ENCODE measurements around the gene ZBBX.
A peak's percentile ranks its signal among the peaks of the same experiment; 100 is the strongest.
"Not testable (repeated sequence)": the region's sequence is repeated elsewhere in the genome, so short reads cannot be mapped to it uniquely, and the experiment has no call there.

The ZBBX gene

GRCh38 chr3:167380004-167380689 lies at the start of gene ZBBX:
Gene ZBBX (minus strand): TSS chr3:167380297. CDS start chr3:167372901, 7,396 bp downstream.
- DNase-seq (ENCODE audit: low spot score): peak; percentile 87

- DNase-seq (ENCODE audit: low spot score): not testable (repeated sequence)
These were observed 46.9 kb upstream of the ZBBX start for GRCh38 chr3:167426962-167427361.

- not testable (repeated sequence) for DNase-seq (ENCODE audit: low spot score)
These were observed 42.3 kb upstream of the ZBBX start for GRCh38 chr3:167422396-167422795.

DNA sequence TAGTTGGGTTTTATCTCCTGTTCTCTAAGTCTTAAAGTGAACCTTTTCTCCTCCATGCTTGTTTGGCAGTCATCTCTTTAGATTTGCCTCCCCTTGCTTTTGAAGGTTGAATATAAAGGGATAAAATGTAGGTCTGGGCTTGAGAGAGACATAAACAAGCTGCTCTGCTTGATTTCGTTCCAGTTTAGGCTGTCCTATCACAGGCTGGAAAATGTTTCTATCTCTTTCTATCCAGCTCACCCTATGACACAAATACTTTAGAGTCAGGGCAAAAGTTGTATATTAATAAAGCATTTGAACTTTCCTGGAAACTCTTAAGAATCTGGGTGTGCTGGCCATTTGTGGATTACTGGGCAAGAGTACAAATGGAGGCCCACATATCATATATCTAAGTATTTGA lies 29.5 kb upstream of the ZBBX start:
- DNase-seq (ENCODE audit: low spot score): no peak

DNA sequence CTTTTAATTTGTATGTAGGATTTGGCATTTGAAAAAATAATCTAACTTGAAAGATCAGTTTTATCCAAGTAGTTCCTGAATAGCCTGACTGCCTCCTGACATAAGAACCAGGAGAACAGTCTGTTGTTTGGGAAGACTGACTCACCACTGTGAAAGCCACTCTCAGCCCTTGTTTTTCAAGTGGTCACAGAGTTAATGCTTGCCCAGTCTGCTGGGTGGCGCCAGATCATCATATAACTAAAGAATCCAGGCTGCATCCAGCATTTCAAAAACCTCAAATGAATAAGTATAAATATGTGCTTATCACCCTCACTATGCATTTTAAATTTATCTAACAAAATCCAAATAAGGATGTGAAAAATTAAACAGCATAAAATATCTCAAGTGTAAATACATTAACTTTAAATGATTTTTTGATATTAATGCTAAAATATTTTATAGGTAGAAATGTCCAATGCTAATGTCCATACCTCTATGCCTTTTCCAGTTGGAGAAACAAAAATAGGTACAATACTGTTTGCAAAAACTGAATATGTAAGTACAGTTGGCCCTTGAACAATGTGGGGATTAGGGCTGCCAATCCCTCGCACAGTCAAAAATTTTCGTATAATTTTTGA lies 26.9 kb upstream of the ZBBX start:
- DNase-seq (ENCODE audit: low spot score): peak; percentile 75

DNA sequence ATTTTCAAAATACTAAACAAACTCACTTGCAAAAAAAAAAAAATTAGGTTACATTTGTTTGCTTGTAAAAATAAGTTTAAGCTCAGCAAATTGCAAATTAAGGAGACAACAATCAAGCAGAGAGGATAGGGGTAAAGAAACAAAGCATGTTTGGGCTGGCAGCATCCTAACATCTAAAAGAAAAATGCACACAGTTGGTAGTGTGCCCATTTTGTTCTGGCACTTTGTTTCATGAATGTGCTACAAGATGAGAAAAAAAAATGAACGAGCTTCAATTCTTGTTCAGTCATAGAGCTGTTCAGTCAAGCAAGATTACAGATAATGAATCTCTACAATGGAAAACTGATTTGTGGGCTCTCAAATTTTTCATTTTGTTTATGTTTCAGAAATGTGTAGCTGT lies 17.7 kb upstream of the ZBBX start:
- DNase-seq (ENCODE audit: low spot score): no peak

DNA sequence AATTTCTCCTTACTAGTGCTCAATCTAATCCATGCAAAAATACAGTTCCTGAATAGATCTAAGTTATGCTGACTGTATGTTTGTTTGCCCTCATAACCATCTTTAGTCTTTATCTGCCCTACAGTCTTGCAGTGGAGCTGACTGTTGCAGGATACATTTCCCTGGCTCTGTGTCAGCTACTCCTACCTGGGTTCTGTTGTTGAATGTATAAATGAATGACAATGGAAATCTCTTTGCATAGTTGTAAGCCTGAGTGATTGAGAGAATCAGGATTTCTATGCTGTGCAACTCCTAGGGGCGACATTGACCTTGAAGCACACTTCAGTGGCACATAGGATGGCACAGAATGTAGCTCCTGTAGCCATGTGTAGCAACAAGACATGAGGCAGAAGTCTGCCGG lies 16.0 kb upstream of the ZBBX start:
- DNase-seq (ENCODE audit: low spot score): no peak

DNA sequence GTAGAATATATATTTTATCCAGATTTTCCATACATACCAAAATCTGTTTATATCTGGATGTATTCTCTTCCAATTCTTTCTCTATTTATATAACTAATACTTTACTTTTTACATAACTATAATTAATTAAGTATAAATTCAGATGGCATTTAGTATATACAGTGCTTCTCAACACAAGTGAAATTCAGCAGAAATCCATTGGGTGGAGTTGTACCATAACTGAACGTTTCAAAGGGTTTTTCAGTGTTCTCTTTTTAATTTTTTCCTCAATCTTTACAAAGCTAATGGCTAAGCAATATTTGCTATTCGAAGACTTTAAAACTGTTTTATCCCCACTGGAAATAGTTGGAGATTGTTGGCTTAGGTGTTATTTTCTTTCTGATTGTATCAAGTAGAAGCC lies 13.9 kb upstream of the ZBBX start:
- DNase-seq (ENCODE audit: low spot score): no peak

DNA sequence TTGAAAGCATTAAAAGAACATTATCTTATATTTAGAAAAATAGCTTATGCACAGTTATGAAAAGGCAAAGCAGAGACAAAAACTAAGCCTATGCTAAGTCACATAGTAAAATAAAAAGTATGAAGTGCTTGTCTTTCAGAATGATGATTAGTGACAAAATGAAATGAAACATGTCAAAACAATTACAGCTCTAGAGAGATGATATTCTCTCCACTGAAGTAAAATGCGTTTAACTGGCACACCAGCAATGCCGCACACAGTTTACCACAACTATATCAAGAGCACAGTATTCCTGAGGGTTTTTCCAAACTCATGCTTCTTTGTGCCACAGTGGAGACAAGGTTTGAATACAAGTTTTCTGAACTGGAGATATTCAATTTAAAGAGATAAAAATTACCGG lies 2.1 kb upstream of the ZBBX start:
- no peak for DNase-seq (ENCODE audit: low spot score)

DNA sequence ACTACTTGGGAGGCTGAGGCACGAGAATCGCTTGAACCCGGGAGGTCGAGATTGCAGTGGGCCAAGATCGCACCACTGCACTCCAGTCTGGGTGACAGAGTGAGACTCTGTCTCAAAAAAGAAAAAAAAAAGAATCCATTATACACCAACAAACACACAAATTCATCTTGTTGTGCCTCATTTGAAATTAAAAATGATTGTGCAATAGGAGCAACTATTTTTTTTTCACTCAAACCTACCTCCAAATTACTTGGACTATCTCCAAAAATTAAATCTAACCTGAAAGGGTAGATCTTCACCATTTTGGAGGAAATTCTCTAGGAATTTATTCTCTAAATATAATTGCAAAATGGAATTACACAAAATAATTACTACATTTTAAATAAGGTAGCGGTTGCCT lies 4.6 kb downstream of the ZBBX start:
- DNase-seq (ENCODE audit: low spot score): no peak

- DNase-seq (ENCODE audit: low spot score): no peak
These were observed 8.0 kb downstream of the ZBBX start for GRCh38 chr3:167372138-167372537.

- DNase-seq (ENCODE audit: low spot score): no peak
These were observed 18.1 kb downstream of the ZBBX start for GRCh38 chr3:167361948-167362347.

- DNase-seq (ENCODE audit: low spot score): no peak
These were observed 18.8 kb downstream of the ZBBX start for GRCh38 chr3:167361306-167361705.

GRCh38 chr3:167355446-167355845 lies 24.7 kb downstream of the ZBBX start:
- DNase-seq (ENCODE audit: low spot score): no peak

GRCh38 chr3:167354751-167355150 lies 25.3 kb downstream of the ZBBX start:
- DNase-seq (ENCODE audit: low spot score): no peak

DNA sequence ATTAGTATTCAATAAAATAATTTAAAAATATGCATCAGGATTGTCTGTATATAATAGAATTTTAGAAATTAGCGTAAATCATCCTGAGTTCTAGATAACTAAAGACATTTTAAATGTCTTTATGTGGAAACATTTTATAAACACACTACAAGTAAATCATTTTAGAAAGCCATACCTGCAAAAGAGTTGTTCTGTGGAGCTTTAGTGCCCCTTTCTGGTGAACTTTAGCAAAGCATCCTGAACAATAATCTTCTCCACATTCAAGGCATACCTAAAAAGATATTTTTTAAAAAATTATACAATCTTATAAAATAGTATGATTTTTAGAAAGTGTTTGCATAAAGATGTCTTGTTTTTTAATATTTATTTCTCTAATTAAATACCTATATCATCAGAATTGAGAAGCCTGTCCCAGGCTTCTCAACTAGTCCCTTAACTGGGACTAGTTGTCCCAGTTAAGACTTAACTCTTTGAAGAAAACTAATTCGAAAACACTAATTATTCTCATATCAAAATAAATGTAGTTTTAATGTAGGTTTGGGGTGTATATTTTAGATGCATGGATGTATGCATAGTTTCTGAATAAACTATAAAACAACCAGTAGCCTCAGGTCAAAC lies 29.7 kb downstream of the ZBBX start:
- peak; percentile 52 for DNase-seq (ENCODE audit: low spot score)

DNA sequence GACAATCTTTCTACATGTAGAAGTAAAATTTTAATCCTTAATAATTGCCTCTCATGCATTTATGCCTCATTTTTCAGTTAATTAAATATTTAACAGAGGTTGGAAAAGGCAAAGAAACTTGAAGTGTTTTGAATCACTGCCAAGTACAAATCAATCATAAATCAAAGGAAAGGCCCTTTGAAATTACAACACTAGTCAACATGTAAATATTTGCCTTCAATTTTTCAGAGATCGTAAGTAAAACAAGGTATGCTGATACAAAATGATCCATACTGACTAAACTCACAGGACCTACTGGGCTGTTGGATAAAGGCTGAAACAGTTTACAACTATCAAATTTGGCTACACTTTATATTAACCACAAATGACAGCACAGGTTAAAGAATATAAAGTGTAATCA lies 33.9 kb downstream of the ZBBX start:
- DNase-seq (ENCODE audit: low spot score): no peak

DNA sequence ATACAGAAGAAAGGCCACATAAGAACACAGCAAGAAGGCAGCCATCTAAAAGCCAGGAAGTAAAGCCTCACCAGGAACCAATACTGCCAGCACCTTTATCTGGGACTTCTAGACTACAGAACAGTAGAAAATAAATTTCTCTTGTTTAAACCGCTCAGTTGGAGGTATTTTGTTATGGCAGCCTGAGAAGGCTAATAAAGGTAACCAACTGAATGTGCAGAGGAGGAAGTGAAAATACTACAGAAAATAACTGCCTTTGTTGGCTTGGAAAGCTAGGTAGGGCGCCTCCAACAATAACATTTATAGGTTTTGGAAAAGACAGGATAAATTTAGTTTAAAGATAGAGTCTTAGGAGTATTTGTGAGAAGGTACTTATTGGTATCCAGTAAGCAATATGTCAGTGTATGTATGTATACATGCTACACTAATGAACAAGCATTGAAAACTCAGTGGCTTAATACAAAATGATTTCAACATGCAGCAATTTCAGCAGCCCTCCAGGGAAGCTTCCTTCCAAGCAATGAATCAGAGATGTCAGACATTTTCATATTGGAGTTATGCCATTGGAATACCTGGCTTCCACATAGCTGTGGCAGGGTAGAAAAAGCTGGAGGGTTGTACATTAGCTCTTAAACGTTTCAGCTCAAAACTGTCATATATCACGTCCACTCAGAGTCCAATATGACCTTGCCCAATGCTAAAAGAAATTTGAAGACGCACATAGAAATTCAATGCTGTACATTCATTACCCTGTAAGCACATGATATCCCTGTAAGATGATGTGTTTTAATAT lies 48.9 kb downstream of the ZBBX start:
- no peak for DNase-seq (ENCODE audit: low spot score)

- DNase-seq (ENCODE audit: low spot score): no peak
These were observed 56.5 kb downstream of the ZBBX start for GRCh38 chr3:167323572-167323971.

- no peak for DNase-seq (ENCODE audit: low spot score)
These were observed 61.0 kb downstream of the ZBBX start for GRCh38 chr3:167318996-167319615.

DNA sequence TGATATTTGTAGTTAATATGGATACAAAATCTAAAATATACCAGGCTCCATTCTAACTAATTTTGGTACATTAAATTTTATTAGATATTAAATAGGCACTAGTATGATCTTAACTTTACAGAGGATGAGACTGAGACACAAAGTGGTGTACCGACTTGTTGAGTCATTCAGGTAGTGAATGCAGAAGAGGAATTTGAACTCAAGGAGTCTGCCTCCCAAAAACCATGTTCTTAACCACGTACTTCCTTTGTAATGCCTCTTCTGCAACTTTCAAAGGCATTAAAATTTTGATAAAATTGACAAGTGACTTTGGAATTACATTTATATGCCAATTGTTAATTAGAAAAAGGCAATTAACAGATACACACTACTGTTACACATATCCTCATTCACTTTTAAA lies 61.8 kb downstream of the ZBBX start:
- DNase-seq (ENCODE audit: low spot score): no peak

GRCh38 chr3:167306319-167306718 lies 73.8 kb downstream of the ZBBX start:
- no peak for DNase-seq (ENCODE audit: low spot score)
